OCI-LY7 (cell line): ENCODE results near the gene ACR.

Experiments
- EZH2phosphoT487 ChIP-seq: fragments of 200-600 bp; sonication (generic); IDR thresholded peaks from 2 replicates; pipeline ENCODE4 v1.6.1; 2018; ENCODE audit warnings: low read depth, borderline replicate concordance, mild to moderate bottlenecking, mixed run types, antibody characterized with exemption, low read length, moderate library complexity, mixed read lengths
- TF ChIP-seq, protein P1 (sequence below): fragments of 200-600 bp; sonication (generic); conservative IDR thresholded peaks from 2 replicates; pipeline ENCODE4 v1.5.1; 2014; ENCODE audit warnings: mild to moderate bottlenecking, antibody characterized with exemption, low read length, moderate library complexity, mixed read lengths

GRCh38 chr22:50729391-50730012 lies 8.5 kb upstream of the ACR start:
- TF ChIP-seq, protein P1, sequence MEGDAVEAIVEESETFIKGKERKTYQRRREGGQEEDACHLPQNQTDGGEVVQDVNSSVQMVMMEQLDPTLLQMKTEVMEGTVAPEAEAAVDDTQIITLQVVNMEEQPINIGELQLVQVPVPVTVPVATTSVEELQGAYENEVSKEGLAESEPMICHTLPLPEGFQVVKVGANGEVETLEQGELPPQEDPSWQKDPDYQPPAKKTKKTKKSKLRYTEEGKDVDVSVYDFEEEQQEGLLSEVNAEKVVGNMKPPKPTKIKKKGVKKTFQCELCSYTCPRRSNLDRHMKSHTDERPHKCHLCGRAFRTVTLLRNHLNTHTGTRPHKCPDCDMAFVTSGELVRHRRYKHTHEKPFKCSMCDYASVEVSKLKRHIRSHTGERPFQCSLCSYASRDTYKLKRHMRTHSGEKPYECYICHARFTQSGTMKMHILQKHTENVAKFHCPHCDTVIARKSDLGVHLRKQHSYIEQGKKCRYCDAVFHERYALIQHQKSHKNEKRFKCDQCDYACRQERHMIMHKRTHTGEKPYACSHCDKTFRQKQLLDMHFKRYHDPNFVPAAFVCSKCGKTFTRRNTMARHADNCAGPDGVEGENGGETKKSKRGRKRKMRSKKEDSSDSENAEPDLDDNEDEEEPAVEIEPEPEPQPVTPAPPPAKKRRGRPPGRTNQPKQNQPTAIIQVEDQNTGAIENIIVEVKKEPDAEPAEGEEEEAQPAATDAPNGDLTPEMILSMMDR, result 0 out of 2 replicates have a peak, but pooled peaks have one; percentile 22
- TF ChIP-seq EZH2phosphoT487, result no peak
